GM12878 (cell line): Measurements from ENCODE around the gene NELL1. TPM values are rescaled to one million over a fixed set of nuclear protein-coding genes. Genes with fewer than 3 reads are reported as not detected.

Experiments
- ATAC-seq: fragments of 200-7000 bp; cut with Tn5 transposase; 3 replicates; pipeline ENCODE4 v1.9.1; 2020; ENCODE audit warnings: mild to moderate bottlenecking, moderate library complexity
- BruUV-seq: library from RNA; stranded (reverse); fragments of 400-500 nt; replicated peaks from 2 replicates; lab custom pipeline; 2021; lab: Mats Ljungman, UMichigan
- CTCF ChIA-PET: fragments of 300-600 bp; sonication (Branson Sonifier 250); formaldehyde crosslinking; extraction: SDS; loops from one replicate; lab custom pipeline; 2021; ENCODE audit warnings: inconsistent platforms; lab: Yijun Ruan, JAX
- POLR2A ChIA-PET: fragments of 350-600 bp; formaldehyde crosslinking; extraction: SDS; loops from one replicate; lab custom pipeline; 2021; ENCODE audit warnings: inconsistent platforms; lab: Charles Lee
- RAD21 ChIA-PET: fragments of 300-600 bp; sonication (Branson Sonifier 250); formaldehyde crosslinking; loops from one replicate; lab custom pipeline; 2023; ENCODE audit warnings: antibody characterized with exemption; ENCODE audit not compliant: unreplicated experiment; lab: Charles Lee
- SMC1A ChIA-PET: fragments of 300-600 bp; sonication (Branson Sonifier 250); formaldehyde crosslinking; loops from one replicate; lab custom pipeline; 2023; ENCODE audit not compliant: unreplicated experiment, uncharacterized antibody; lab: Charles Lee
- DNase-seq: peaks from one replicate; pipeline ENCODE4 v3.0.0-alpha.2; 2011; ENCODE audit warnings: low read depth, low spot score
- FAIRE-seq: peaks from 3 replicates; lab custom pipeline; 2011; peaks lifted over from hg19 to GRCh38; lab: Jason Lieb, UNC
- H2AFZ ChIP-seq: 2 replicates; pipeline ENCODE4 v1.6.0; 2011; ENCODE audit warnings: low read depth, low read length, control low read depth; ENCODE audit not compliant: control insufficient read depth
- H3K27ac ChIP-seq: 2 replicates; pipeline ENCODE4 v1.5.1; 2011; ENCODE audit warnings: control low read depth; ENCODE audit not compliant: control insufficient read depth, insufficient read depth
- H3K27me3 ChIP-seq, 2 experiments: replicated peaks in 1 of 2; 2 replicates each; pipeline versions ENCODE4 v1.6.0 to v1.6.1; 2011; ENCODE audit warnings: low read length in 1 of 2; ENCODE audit not compliant: control insufficient read depth in 2 of 2, insufficient read depth in 2 of 2
- H3K36me3 ChIP-seq, 2 experiments: 2 replicates each; pipeline ENCODE4 v1.5.1; 2011; ENCODE audit warnings: low read length in 1 of 2; ENCODE audit not compliant: control insufficient read depth in 2 of 2, insufficient read depth in 2 of 2
- H3K4me1 ChIP-seq: 2 replicates; pipeline ENCODE4 v1.6.1; 2011; ENCODE audit warnings: mild to moderate bottlenecking, low read length, moderate library complexity, mixed read lengths; ENCODE audit not compliant: control insufficient read depth, insufficient read depth
- H3K4me2 ChIP-seq: 2 replicates; pipeline ENCODE4 v1.6.0; 2011; ENCODE audit warnings: control low read depth; ENCODE audit not compliant: control insufficient read depth, insufficient read depth
- H3K4me3 ChIP-seq: fragments of 200-600 bp; sonication (generic); 2 replicates; pipeline ENCODE4 v1.5.1; 2016
- H3K79me2 ChIP-seq: 2 replicates; pipeline ENCODE4 v1.6.0; 2011; ENCODE audit warnings: low read length; ENCODE audit not compliant: control insufficient read depth, insufficient read depth
- H3K9ac ChIP-seq: 2 replicates; pipeline ENCODE4 v1.8.0; 2011; ENCODE audit warnings: low read length, control low read depth, mixed read lengths; ENCODE audit not compliant: control insufficient read depth, insufficient read depth
- H3K9me3 ChIP-seq: replicated peaks from 3 replicates; pipeline ENCODE4 v1.5.1; 2011; ENCODE audit warnings: mild to moderate bottlenecking, low read length; ENCODE audit not compliant: control insufficient read depth, insufficient read depth
- H4K20me1 ChIP-seq: 2 replicates; pipeline ENCODE4 v1.6.0; 2011; ENCODE audit not compliant: control insufficient read depth, insufficient read depth
- ASH2L ChIP-seq: fragments of 300-600, 200-600 bp; sonication (generic); IDR thresholded peaks from 2 replicates; pipeline ENCODE4 v1.6.1; 2017; ENCODE audit warnings: low read depth, mild to moderate bottlenecking, borderline replicate concordance
- CUX1 ChIP-seq: IDR thresholded peaks from 2 replicates; pipeline ENCODE4 v1.6.1; 2012; ENCODE audit warnings: improper control_type of control experiment, low read depth, low read length; ENCODE audit not compliant: insufficient replicate concordance
- E4F1 ChIP-seq: fragments of 450-650 bp; IDR thresholded peaks from 2 replicates; pipeline ENCODE4 v1.6.1; 2018; ENCODE audit warnings: borderline replicate concordance, mild to moderate bottlenecking; ENCODE audit not compliant: partially characterized antibody
- IRF3 ChIP-seq: fragments of 450-650 bp; IDR thresholded peaks from 2 replicates; pipeline ENCODE4 v1.6.1; 2014; ENCODE audit warnings: mild to moderate bottlenecking
- KDM1A ChIP-seq: fragments of 200-600 bp; sonication (generic); IDR thresholded peaks from 2 replicates; pipeline ENCODE4 v1.6.1; 2016; ENCODE audit warnings: borderline replicate concordance
- ZBED1 ChIP-seq: IDR thresholded peaks from 2 replicates; pipeline ENCODE4 v1.6.1; 2016; ENCODE audit warnings: borderline replicate concordance
- ZNF274 ChIP-seq: IDR thresholded peaks from one replicate; pipeline ENCODE4 v1.8.0; 2011; ENCODE audit not compliant: insufficient read length, insufficient read depth
- WGBS: methylation state at CpG from one replicate; pipeline ENCODE4 v1.1.6; 2016; ENCODE audit warnings: low lambda C conversion rate; ENCODE audit not compliant: insufficient replicate concordance, insufficient coverage; ENCODE audit errors: missing lambda C conversion rate; 5-methylcytosine and 5-hydroxymethylcytosine counted together
- in situ Hi-C: fragments of 300-500 bp; cut with MboI; formaldehyde crosslinking; loops from 9 replicates; pipeline ENCODE4 v1.14.3; 2018; ENCODE audit warnings: mixed read lengths
- intact Hi-C: fragments of 100-400 bp; cut with micrococcal nuclease; formaldehyde crosslinking; loops from one replicate; pipeline ENCODE4 v1.14.2; 2022; ENCODE audit not compliant: unreplicated experiment
- polyA plus RNA-seq, 11 experiments: library from polyadenylated mRNA; depleted of rRNA in 4 of 11; unstranded in 6 of 11; stranded (reverse) in 5 of 11; fragments of >200 nt; fragmentation: Nextera tagmentation in 4 of 11; fragmentation: Illumina TruSeq in 1 of 11; extraction: Ambion mirVana in 4 of 11; extraction: Trizol in 1 of 11; gene quantifications; 1 replicate in 1 of 11; 2 replicates in 10 of 11; pipeline versions ENCODE4 v1.2.1 to v1.2.3, GENCODE V29; 2011 to 2016; ENCODE audit warnings: inconsistent platforms in 2 of 11, missing spikeins in 2 of 11, low read depth in 1 of 11
- total RNA-seq, 4 experiments: library from RNA; depleted of rRNA in 3 of 4; stranded (reverse); fragments of >200 nt in 3 of 4; fragmentation: Illumina TruSeq in 1 of 4; extraction: Trizol in 1 of 4; gene quantifications; 2 replicates each; pipeline versions ENCODE4 v1.2.1 to v1.2.3, GENCODE V29; 2013 to 2021

The NELL1 gene
- total and polyA plus RNA-seq, 10 of the 15 experiments (the other 5 are each of a cell fraction or from before 2014, with no cell fraction given): 0.02 to 0.12 TPM; not detected in 8

GRCh38 chr11:21104641-21105040, 435.3 kb downstream of the NELL1 start:
- ATAC-seq: no peak
- Histone ChIP-seq H3K79me2 (no peaks in the 10 kb centered on the region), H3K9ac (no peak overlapping the region), H3K4me2 (no peak overlapping the region)
- DNase-seq: no peak
- ChIA-PET RAD21 (no interaction called here), CTCF (no interaction called here)
- in situ Hi-C loops: no loop called here
- BruUV-seq: no TSS peak
- TF ChIP-seq ZBED1: no peak
- no peak for TF ChIP-seq E4F1
- TF ChIP-seq KDM1A: no peak
- TF ChIP-seq, all 136 proteins: peak for 0
- POLR2A ChIA-PET: no interaction called here
- SMC1A ChIA-PET: interaction anchor here (0.9 kb wide), 1 partner anchor 31 kb away, joined by 3 read pairs; no protein-coding TSS in a partner anchor
- Histone ChIP-seq H3K4me1 (no peaks in the 10 kb centered on the region), H4K20me1 (no peaks in the 10 kb centered on the region), H3K9me3 (no peaks in the 10 kb centered on the region), H3K27ac (no peak overlapping the region), H3K27me3 (no peaks in the 10 kb centered on the region), H3K4me3 (no peak overlapping the region), H3K36me3 (no peaks in the 10 kb centered on the region), H2AFZ (no peak overlapping the region)
- WGBS: 27% methylated on average over 2 of the region's 2 CpGs
- intact Hi-C loops: no loop called here
- no peak for FAIRE-seq

GRCh38 chr11:21105196-21105917, 436.0 kb downstream of the NELL1 start:
- CTCF ChIA-PET: no interaction called here
- Histone ChIP-seq H3K9me3 (no peaks in the 10 kb centered on the region), H3K4me3 (no peak overlapping the region), H3K27me3 (no peaks in the 10 kb centered on the region), H3K79me2 (no peaks in the 10 kb centered on the region), H3K4me2 (no peak overlapping the region), H3K27ac (no peak overlapping the region), H3K4me1 (no peaks in the 10 kb centered on the region), H4K20me1 (no peaks in the 10 kb centered on the region), H3K36me3 (no peaks in the 10 kb centered on the region), H2AFZ (no peak overlapping the region), H3K9ac (no peak overlapping the region)
- no peak for ATAC-seq
- SMC1A ChIA-PET: no interaction called here
- POLR2A ChIA-PET: no interaction called here
- WGBS: 7% methylated on average over 5 of the region's 5 CpGs
- RAD21 ChIA-PET: no interaction called here
- no TSS peak for BruUV-seq
- no peak for DNase-seq
- intact Hi-C loops: no loop called here
- FAIRE-seq: no peak
- in situ Hi-C loops: no loop called here
- TF ChIP-seq ASH2L (no peak), CUX1 (no peak), IRF3 (no peak), ZNF274 (no peak)
